ENCODE measurements around the gene SEL1L2.

Gene SEL1L2

DNA sequence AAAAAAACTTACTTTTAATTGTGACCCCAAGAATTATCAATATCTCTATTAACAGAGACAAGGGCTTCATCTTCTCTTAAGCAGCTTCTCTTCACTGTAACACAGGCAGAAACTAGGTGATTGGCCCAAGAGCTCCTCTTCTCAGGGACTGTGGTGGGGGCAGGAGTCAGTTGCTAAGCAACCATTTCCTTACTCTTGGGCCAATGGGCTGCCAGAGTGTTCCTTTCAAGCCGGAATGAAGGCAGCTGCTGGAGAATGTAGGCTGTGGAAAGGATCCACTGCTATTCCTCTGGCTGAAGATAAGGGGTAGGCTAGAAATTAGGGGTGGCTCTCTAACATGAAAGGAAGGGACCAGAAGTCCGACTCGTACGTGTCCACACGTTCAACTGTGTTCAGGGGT is at the start of gene SEL1L2:
Gene SEL1L2, minus strand, starts transcription at position 150 of the 400 bp plus-strand sequence. Its CDS starts 80 bp downstream, at position 70.
- TF ChIP-seq, protein P1, sequence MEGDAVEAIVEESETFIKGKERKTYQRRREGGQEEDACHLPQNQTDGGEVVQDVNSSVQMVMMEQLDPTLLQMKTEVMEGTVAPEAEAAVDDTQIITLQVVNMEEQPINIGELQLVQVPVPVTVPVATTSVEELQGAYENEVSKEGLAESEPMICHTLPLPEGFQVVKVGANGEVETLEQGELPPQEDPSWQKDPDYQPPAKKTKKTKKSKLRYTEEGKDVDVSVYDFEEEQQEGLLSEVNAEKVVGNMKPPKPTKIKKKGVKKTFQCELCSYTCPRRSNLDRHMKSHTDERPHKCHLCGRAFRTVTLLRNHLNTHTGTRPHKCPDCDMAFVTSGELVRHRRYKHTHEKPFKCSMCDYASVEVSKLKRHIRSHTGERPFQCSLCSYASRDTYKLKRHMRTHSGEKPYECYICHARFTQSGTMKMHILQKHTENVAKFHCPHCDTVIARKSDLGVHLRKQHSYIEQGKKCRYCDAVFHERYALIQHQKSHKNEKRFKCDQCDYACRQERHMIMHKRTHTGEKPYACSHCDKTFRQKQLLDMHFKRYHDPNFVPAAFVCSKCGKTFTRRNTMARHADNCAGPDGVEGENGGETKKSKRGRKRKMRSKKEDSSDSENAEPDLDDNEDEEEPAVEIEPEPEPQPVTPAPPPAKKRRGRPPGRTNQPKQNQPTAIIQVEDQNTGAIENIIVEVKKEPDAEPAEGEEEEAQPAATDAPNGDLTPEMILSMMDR (IDR thresholded peaks at IDR 0.05; ENCODE audit: low read depth, low read length), result no peak
- DNase-seq (ENCODE audit: extremely low read depth, low read depth), result no peak

- no peak for DNase-seq (ENCODE audit: extremely low read depth, low read depth)
- TF ChIP-seq, protein P1 (IDR thresholded peaks at IDR 0.05; ENCODE audit: low read depth, low read length), result no peak
Observed at GRCh38 chr20:14036567-14036966, 46.2 kb upstream of the SEL1L2 start.

DNA sequence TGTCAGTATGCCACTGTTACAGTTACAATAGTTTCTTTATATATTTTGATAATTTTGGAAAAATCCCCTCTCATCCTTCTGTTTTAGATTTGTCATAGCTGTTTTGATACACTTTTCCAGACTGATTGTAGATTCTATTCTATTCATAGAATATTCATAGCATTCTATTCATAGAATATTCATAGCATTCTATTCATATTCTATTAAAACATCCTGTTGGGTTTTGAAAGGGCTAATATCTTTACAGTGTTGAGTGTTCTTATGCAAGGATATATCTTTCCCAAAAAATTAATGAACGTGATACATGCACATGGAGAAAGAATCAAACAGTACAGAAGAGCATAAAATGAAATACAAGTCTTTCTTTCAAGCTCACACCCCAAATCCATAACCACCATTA is 42.9 kb upstream of the SEL1L2 start:
- TF ChIP-seq, protein P1 (IDR thresholded peaks at IDR 0.05; ENCODE audit: low read depth, low read length), result no peak
- no peak for DNase-seq (ENCODE audit: extremely low read depth, low read depth)

GRCh38 chr20:14030991-14031390 is 40.6 kb upstream of the SEL1L2 start:
- DNase-seq (ENCODE audit: extremely low read depth, low read depth), result no peak
- TF ChIP-seq, protein P1 (IDR thresholded peaks at IDR 0.05; ENCODE audit: low read depth, low read length), result no peak

DNA sequence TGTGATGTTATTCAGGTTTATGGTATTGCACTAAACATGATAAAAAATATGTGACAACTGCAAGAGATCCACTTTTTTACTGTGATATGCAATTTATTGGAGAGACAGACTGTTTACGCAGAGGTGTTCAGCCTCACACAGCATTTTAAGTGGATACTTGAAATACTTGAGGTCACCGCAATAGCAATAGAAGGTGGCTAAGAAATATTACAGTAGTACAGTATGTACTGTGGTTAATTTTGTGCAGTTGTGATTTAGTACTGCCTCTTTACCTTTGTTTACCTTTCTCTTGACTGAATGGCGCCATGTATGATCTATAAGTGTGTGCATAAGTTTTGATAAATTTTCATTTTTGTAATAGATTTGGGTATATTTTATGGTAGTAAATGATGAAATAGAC is 22.3 kb upstream of the SEL1L2 start:
- DNase-seq (ENCODE audit: extremely low read depth, low read depth), result no peak
- TF ChIP-seq, protein P1 (IDR thresholded peaks at IDR 0.05; ENCODE audit: low read depth, low read length), result no peak

GRCh38 chr20:14009208-14009607 is 18.8 kb upstream of the SEL1L2 start:
- TF ChIP-seq, protein P1 (IDR thresholded peaks at IDR 0.05; ENCODE audit: low read depth, low read length), result no peak
- no peak for DNase-seq (ENCODE audit: extremely low read depth, low read depth)

- TF ChIP-seq, protein P1 (IDR thresholded peaks at IDR 0.05; ENCODE audit: low read depth, low read length), result no peak
- no peak for DNase-seq (ENCODE audit: extremely low read depth, low read depth)
Observed at GRCh38 chr20:14005996-14006395, 15.6 kb upstream of the SEL1L2 start.

Measured in AG09319 (cell line).